ENCODE measurements around the gene LGR6.

LGR6 gene

DNA sequence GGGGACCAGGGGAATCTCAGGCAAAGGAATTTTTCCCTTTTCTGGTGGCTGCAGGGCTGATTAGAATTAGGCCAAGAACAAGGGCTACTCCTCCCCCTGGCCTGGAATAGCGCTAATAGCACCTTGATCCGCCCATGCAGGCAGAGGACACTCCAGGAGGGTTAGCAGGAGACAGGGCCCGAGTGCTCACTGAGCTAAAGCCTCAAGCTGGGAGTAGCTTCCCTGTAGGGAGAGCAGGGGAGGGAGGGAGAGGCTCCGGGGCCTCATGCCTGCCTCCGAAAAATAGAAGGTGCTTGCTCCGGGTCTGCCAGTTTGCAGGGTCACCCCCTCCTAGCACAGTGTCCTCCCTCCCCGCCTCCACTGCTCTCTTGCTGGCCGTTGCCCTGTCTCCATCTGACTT lies 37.0 kb upstream of the LGR6 start:
- TF ChIP-seq EZH2phosphoT487 (IDR thresholded peaks at IDR 0.05; ENCODE audit: low read depth), result no peak
- TF ChIP-seq, protein P1, sequence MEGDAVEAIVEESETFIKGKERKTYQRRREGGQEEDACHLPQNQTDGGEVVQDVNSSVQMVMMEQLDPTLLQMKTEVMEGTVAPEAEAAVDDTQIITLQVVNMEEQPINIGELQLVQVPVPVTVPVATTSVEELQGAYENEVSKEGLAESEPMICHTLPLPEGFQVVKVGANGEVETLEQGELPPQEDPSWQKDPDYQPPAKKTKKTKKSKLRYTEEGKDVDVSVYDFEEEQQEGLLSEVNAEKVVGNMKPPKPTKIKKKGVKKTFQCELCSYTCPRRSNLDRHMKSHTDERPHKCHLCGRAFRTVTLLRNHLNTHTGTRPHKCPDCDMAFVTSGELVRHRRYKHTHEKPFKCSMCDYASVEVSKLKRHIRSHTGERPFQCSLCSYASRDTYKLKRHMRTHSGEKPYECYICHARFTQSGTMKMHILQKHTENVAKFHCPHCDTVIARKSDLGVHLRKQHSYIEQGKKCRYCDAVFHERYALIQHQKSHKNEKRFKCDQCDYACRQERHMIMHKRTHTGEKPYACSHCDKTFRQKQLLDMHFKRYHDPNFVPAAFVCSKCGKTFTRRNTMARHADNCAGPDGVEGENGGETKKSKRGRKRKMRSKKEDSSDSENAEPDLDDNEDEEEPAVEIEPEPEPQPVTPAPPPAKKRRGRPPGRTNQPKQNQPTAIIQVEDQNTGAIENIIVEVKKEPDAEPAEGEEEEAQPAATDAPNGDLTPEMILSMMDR (IDR thresholded peaks at IDR 0.05; ENCODE audit: low read depth, low read length), result no peak
- Histone ChIP-seq H4K20me1 (ENCODE audit: insufficient read depth, low read length) (no peaks in the 10 kb centered on the region), H3K9me3 (ENCODE audit: insufficient read depth, low read length) (no peaks in the 10 kb centered on the region), H3K9ac (ENCODE audit: low read length) (no peak overlapping the region), H3K4me3 (ENCODE audit: low read length) (no peak overlapping the region), H3K79me2 (ENCODE audit: low read length) (no peaks in the 10 kb centered on the region), H3K27ac (ENCODE audit: low read length) (no peak overlapping the region), H3K27me3 (ENCODE audit: low read depth, low read length) (no peaks in the 10 kb centered on the region), H3K4me2 (ENCODE audit: low read length) (no peak overlapping the region), H3K4me1 (ENCODE audit: low read length) (peaks cover 34% of the 10 kb centered on the region), H2AFZ (ENCODE audit: low read depth, low read length) (no peak overlapping the region), H3K36me3 (replicated peaks; ENCODE audit: low read depth, low read length) (peaks cover 3% of the 10 kb centered on the region)

DNA sequence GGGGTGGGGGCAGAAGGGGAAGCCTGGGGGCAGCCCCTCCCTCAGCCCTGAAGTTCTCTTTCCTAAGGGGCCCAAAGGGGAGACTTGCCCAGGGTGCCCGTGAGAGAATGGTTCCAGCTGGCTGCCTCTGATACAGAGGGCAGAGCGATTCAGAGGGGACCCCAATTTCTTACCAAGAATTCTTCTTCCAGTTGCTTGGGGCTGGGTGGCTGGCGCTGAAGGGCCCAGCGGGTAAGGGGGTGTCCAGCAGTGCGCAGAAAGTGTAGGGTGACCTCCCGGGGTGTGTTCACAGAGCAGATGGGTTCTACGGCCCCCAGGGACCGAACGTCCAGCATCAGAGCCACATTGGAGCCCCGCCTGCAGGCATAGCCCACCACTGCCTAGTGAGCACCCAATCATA lies 35.7 kb upstream of the LGR6 start:
- H3K4me3 ChIP-seq (ENCODE audit: low read length), result no peak overlapping the region
- no peaks in the 10 kb centered on the region for H4K20me1 ChIP-seq (ENCODE audit: insufficient read depth, low read length)
- H2AFZ ChIP-seq (ENCODE audit: low read depth, low read length), result no peak overlapping the region
- no peaks in the 10 kb centered on the region for H3K79me2 ChIP-seq (ENCODE audit: low read length)
- no peak overlapping the region for H3K4me2 ChIP-seq (ENCODE audit: low read length)
- H3K27me3 ChIP-seq (ENCODE audit: low read depth, low read length), result no peaks in the 10 kb centered on the region
- no peaks in the 10 kb centered on the region for H3K9me3 ChIP-seq (ENCODE audit: insufficient read depth, low read length)
- no peak overlapping the region for H3K9ac ChIP-seq (ENCODE audit: low read length)
- TF ChIP-seq EZH2phosphoT487 (IDR thresholded peaks at IDR 0.05; ENCODE audit: low read depth), result no peak
- TF ChIP-seq, protein P1 (IDR thresholded peaks at IDR 0.05; ENCODE audit: low read depth, low read length), result no peak
- peaks cover 47% of the 10 kb centered on the region for H3K4me1 ChIP-seq (ENCODE audit: low read length)
- H3K27ac ChIP-seq (ENCODE audit: low read length), result no peak overlapping the region
- H3K36me3 ChIP-seq (replicated peaks; ENCODE audit: low read depth, low read length), result no peaks in the 10 kb centered on the region

DNA sequence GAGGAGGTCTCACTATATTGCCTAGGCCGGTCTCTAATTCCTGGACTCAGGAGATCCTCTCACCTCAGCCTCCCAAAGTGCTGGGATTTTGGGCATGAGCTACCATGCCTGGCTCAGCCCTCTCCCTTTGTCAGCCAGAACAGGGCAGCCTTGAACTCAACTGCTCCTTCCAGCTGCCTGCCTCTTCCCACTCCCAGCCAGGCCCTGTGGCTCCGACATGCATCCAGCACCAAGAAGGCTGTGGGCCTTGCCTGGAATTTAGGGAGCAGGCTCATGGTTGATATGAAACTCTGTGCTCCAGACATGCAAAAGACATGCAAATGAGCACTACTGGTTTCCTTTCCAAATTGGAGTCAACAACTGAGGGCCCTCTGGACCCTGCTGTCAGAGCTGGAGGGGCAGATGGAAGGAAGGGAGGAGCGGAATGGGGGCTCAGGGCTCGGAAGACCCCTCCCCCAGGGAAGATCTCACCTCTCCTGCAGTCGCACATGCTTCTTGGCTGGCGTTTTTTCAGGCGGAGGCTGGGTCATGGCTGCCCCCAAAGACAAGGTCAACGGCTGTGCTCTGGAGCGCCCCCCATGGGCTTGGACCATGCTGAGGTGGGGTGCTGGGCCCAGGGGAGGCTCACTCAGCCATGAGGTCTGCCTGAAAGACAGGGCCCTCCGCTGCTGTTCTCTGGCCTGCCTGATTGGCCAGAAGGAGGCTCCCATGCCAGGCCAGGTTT lies 34.6 kb upstream of the LGR6 start:
- Histone ChIP-seq H2AFZ (ENCODE audit: low read depth, low read length) (no peak overlapping the region), H3K27ac (ENCODE audit: low read length) (peak overlapping the region; percentile 52; the same call in 1 of the 2 replicates), H4K20me1 (ENCODE audit: insufficient read depth, low read length) (no peaks in the 10 kb centered on the region), H3K4me2 (ENCODE audit: low read length) (peak overlapping the region; percentile 91), H3K9ac (ENCODE audit: low read length) (peak overlapping the region; percentile 79), H3K4me3 (ENCODE audit: low read length) (peak overlapping the region; percentile 73), H3K27me3 (ENCODE audit: low read depth, low read length) (no peaks in the 10 kb centered on the region), H3K9me3 (ENCODE audit: insufficient read depth, low read length) (no peaks in the 10 kb centered on the region), H3K36me3 (replicated peaks; ENCODE audit: low read depth, low read length) (no peaks in the 10 kb centered on the region), H3K79me2 (ENCODE audit: low read length) (no peaks in the 10 kb centered on the region), H3K4me1 (ENCODE audit: low read length) (peaks cover 53% of the 10 kb centered on the region)
- TF ChIP-seq EZH2phosphoT487 (IDR thresholded peaks at IDR 0.05; ENCODE audit: low read depth), result no peak
- TF ChIP-seq, protein P1 (IDR thresholded peaks at IDR 0.05; ENCODE audit: low read depth, low read length), result peak; percentile 40

DNA sequence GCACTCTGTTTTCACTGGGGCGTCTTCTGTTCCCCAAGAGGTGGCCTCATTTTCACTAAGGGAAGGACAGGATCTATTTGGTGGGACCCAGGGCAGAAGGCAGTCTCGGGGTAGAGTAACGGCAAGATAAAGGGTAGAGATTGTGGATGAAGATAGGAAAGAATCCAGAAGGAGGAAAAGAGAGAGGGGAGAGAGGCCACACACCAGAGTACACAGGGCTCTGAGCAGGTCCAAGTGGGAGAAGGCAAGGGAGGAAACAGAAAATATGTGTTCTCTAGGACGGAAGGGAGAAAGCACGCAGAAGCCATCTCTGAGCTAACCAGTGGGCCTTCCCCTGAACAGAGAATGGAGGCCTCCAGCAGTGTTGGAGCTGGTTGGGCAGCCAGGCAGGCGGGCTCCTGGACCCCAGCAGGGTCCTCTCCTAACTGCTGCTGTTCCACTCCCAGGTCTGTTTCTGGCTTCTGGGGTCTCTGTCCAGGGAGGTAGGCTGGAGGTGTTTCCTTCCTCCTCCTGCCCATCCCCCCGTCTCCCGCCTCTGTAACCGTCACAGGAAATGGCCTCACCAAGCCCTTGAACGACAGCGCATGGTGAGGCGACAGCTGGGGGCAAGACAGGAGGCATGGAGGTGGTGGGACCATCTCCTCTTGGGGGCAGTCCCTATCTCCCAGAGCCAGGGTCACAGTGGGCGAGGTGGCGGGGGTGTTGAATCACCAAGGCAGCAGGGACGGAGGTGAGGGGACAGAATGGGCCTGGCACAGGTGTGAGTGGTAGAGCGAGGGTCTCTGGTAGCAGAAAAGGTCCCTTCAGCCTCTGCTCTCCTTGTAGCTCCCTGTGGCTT lies 33.8 kb upstream of the LGR6 start:
- Histone ChIP-seq H3K27ac (ENCODE audit: low read length) (peak overlapping the region; percentile 52), H3K9me3 (ENCODE audit: insufficient read depth, low read length) (no peaks in the 10 kb centered on the region), H3K4me3 (ENCODE audit: low read length) (peak overlapping the region; percentile 73), H3K9ac (ENCODE audit: low read length) (peak overlapping the region; percentile 79), H4K20me1 (ENCODE audit: insufficient read depth, low read length) (no peaks in the 10 kb centered on the region), H2AFZ (ENCODE audit: low read depth, low read length) (peak overlapping the region; percentile 22; the same call in 1 of the 2 replicates), H3K79me2 (ENCODE audit: low read length) (no peaks in the 10 kb centered on the region), H3K27me3 (ENCODE audit: low read depth, low read length) (no peaks in the 10 kb centered on the region), H3K4me2 (ENCODE audit: low read length) (peak overlapping the region; percentile 91), H3K36me3 (replicated peaks; ENCODE audit: low read depth, low read length) (no peaks in the 10 kb centered on the region), H3K4me1 (ENCODE audit: low read length) (peaks cover 61% of the 10 kb centered on the region)
- TF ChIP-seq EZH2phosphoT487 (IDR thresholded peaks at IDR 0.05; ENCODE audit: low read depth), result no peak
- TF ChIP-seq, protein P1 (IDR thresholded peaks at IDR 0.05; ENCODE audit: low read depth, low read length), result no peak
